ENCODE measurements around the gene SORCS2.
"Not testable (repeated sequence)": the region's sequence is repeated elsewhere in the genome, so short reads cannot be mapped to it uniquely, and the experiment has no call there.

SORCS2 gene

GRCh38 chr4:7159923-7160322 is 32.4 kb upstream of the SORCS2 start:
- no peak for DNase-seq

GRCh38 chr4:7160439-7160838 is 31.9 kb upstream of the SORCS2 start:
- peak in 49 of 58 donors; percentile 8 to 87 (median 57) for DNase-seq

GRCh38 chr4:7160951-7161440 is 31.3 kb upstream of the SORCS2 start:
- DNase-seq: no peak

- DNase-seq: peak in 14 of 58 donors; percentile 9 to 53 (median 18)
These were observed 30.6 kb upstream of the SORCS2 start for GRCh38 chr4:7161721-7162214.

- not testable (repeated sequence) for DNase-seq
These were observed 27.1 kb upstream of the SORCS2 start for GRCh38 chr4:7165056-7165873.

GRCh38 chr4:7165874-7166201 is 26.5 kb upstream of the SORCS2 start:
- no peak for DNase-seq

- no peak for DNase-seq
These were observed 26.1 kb upstream of the SORCS2 start for GRCh38 chr4:7166237-7166636.

GRCh38 chr4:7166981-7167700 is 25.2 kb upstream of the SORCS2 start:
- DNase-seq: no peak

- DNase-seq: no peak
These were observed 24.6 kb upstream of the SORCS2 start for GRCh38 chr4:7167706-7168105.

- DNase-seq: no peak
These were observed 24.2 kb upstream of the SORCS2 start for GRCh38 chr4:7168106-7168505.

GRCh38 chr4:7169134-7169533 is 23.2 kb upstream of the SORCS2 start:
- DNase-seq: no peak

- no peak for DNase-seq
These were observed 22.3 kb upstream of the SORCS2 start for GRCh38 chr4:7170012-7170411.

- DNase-seq: no peak
These were observed 21.0 kb upstream of the SORCS2 start for GRCh38 chr4:7171191-7171900.

GRCh38 chr4:7172508-7172907 is 19.8 kb upstream of the SORCS2 start:
- no peak for DNase-seq

- DNase-seq: no peak
These were observed 19.4 kb upstream of the SORCS2 start for GRCh38 chr4:7172946-7173345.

- no peak for DNase-seq
These were observed 18.4 kb upstream of the SORCS2 start for GRCh38 chr4:7173841-7174449.

GRCh38 chr4:7179158-7179557 is 13.2 kb upstream of the SORCS2 start:
- DNase-seq: no peak

- DNase-seq: no peak
These were observed 11.4 kb upstream of the SORCS2 start for GRCh38 chr4:7180938-7181337.

GRCh38 chr4:7182616-7183015 is 9.7 kb upstream of the SORCS2 start:
- DNase-seq: no peak

- DNase-seq: no peak
These were observed 9.2 kb upstream of the SORCS2 start for GRCh38 chr4:7183161-7183560.

GRCh38 chr4:7183780-7184460 is 8.4 kb upstream of the SORCS2 start:
- DNase-seq: no peak
